ENCODE measurements around the gene NHERF1.

Gene NHERF1

GRCh38 chr17:74769856-74770497 is 21.5 kb downstream of the NHERF1 start:
- DNase-seq: no peak

GRCh38 chr17:74770498-74771318 is 22.3 kb downstream of the NHERF1 start:
- no peak for DNase-seq

GRCh38 chr17:74771319-74771914 is 23.0 kb downstream of the NHERF1 start:
- no peak for DNase-seq

- DNase-seq: no peak
These were observed 23.6 kb downstream of the NHERF1 start for GRCh38 chr17:74772053-74772452.

- DNase-seq: no peak
These were observed 25.0 kb downstream of the NHERF1 start for GRCh38 chr17:74773414-74773813.

- DNase-seq: no peak
These were observed 25.5 kb downstream of the NHERF1 start for GRCh38 chr17:74773871-74774286.

- no peak for DNase-seq
These were observed 27.1 kb downstream of the NHERF1 start for GRCh38 chr17:74775409-74776043.

- peak; percentile 99 for DNase-seq
These were observed 27.9 kb downstream of the NHERF1 start, which contains the start of gene NAT9 for GRCh38 chr17:74776044-74776962. TSS of gene NAT9 (minus strand) at chr17:74776345. CDS start at chr17:74775698, 647 bp downstream.

GRCh38 chr17:74776990-74777389 is 28.6 kb downstream of the NHERF1 start:
- DNase-seq: no peak

- DNase-seq: no peak
These were observed 29.6 kb downstream of the NHERF1 start for GRCh38 chr17:74777901-74778515.

GRCh38 chr17:74778960-74779359 is 30.5 kb downstream of the NHERF1 start:
- no peak for DNase-seq

GRCh38 chr17:74779501-74779900 is 31.1 kb downstream of the NHERF1 start:
- no peak for DNase-seq

- no peak for DNase-seq
These were observed 31.5 kb downstream of the NHERF1 start for GRCh38 chr17:74779948-74780400.

GRCh38 chr17:74780443-74781238 is 32.2 kb downstream of the NHERF1 start:
- no peak for DNase-seq

- no peak for DNase-seq
These were observed 34.1 kb downstream of the NHERF1 start for GRCh38 chr17:74782571-74782970.

GRCh38 chr17:74784125-74784810 is 35.8 kb downstream of the NHERF1 start:
- no peak for DNase-seq

- DNase-seq: no peak
These were observed 36.9 kb downstream of the NHERF1 start for GRCh38 chr17:74785096-74785980.

- DNase-seq: no peak
These were observed 37.5 kb downstream of the NHERF1 start for GRCh38 chr17:74785981-74786360.

GRCh38 chr17:74786431-74787055 is 38.1 kb downstream of the NHERF1 start:
- DNase-seq: no peak
